ENCODE measurements around the gene RIMS3.

DNA sequence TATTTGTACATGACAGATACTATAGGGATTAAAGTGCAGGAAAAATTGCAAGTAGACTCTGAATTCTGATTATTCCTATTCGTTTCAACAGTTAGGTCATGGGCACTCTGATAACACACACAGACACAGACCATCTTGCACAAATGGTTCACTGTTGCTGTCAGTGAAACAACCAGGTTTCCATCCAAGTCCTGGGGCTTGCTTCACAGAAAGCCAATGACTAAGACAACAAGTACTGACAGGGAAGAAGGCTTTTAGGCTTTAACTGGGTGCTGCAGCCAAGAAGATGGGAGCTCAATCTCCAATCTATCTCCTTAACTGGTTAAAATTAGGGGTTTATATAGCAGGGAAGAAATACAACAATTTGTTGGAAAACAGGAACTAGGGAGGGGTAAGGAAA, 57.6 kb downstream of the RIMS3 start:
- TF ChIP-seq, protein P1, sequence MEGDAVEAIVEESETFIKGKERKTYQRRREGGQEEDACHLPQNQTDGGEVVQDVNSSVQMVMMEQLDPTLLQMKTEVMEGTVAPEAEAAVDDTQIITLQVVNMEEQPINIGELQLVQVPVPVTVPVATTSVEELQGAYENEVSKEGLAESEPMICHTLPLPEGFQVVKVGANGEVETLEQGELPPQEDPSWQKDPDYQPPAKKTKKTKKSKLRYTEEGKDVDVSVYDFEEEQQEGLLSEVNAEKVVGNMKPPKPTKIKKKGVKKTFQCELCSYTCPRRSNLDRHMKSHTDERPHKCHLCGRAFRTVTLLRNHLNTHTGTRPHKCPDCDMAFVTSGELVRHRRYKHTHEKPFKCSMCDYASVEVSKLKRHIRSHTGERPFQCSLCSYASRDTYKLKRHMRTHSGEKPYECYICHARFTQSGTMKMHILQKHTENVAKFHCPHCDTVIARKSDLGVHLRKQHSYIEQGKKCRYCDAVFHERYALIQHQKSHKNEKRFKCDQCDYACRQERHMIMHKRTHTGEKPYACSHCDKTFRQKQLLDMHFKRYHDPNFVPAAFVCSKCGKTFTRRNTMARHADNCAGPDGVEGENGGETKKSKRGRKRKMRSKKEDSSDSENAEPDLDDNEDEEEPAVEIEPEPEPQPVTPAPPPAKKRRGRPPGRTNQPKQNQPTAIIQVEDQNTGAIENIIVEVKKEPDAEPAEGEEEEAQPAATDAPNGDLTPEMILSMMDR (IDR thresholded peaks at IDR 0.05; ENCODE audit: low read depth, low read length), result no peak
- TF ChIP-seq EZH2phosphoT487 (IDR thresholded peaks at IDR 0.05; ENCODE audit: low read depth), result no peak
